Measurements from ENCODE around the gene RALGAPA2. TPM values are rescaled to one million over a fixed set of nuclear protein-coding genes. Genes with fewer than 3 reads are reported as not detected.

Gene RALGAPA2
- polyA plus RNA-seq, 2 of the 4 experiments (the other 2 are of a cell fraction) = 4.0 to 4.7 TPM

DNA sequence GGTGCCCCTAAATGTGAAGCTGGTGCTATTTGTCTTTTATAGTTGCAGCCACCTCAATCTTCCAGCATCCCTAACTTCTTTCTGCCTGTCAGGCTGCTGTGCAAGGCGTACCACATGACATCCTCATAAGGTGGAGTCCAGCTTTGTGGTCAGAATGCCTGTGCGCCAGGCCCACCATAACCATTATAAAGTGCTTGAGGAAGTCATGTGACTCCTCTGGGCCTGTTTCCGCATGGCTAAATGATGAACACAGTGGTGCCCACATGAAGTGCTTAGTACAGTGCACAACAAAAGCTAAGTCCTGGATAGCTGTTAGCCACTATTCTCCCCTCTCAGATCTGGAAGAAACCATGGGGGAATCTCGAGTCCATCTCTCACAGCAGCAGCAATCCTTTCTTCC is 268.9 kb downstream of the RALGAPA2 start:
- POLR2A ChIA-PET = no interaction called here
- DNase-seq (ENCODE audit: low read depth in 1 of 2, low spot score in 1 of 2) = no peak
- H3K9me3 ChIP-seq = no peaks in the 10 kb centered on the region
- no peak for ATAC-seq
- no peaks in the 10 kb centered on the region for H3K4me1 ChIP-seq
- TF ChIP-seq, protein P1, sequence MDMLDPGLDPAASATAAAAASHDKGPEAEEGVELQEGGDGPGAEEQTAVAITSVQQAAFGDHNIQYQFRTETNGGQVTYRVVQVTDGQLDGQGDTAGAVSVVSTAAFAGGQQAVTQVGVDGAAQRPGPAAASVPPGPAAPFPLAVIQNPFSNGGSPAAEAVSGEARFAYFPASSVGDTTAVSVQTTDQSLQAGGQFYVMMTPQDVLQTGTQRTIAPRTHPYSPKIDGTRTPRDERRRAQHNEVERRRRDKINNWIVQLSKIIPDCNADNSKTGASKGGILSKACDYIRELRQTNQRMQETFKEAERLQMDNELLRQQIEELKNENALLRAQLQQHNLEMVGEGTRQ (IDR thresholded peaks at IDR 0.05) = peak; percentile 25; the same call in 1 of the 2 replicates
- no peak for TF ChIP-seq FOXS1 (CRISPR knock-in tag; IDR thresholded peaks at IDR 0.05)
- no peak overlapping the region for H3K4me2 ChIP-seq
- no peak for FAIRE-seq
- CTCF ChIA-PET = interaction anchor here (1.0 kb wide), 1 partner anchor 9 kb away, joined by 3 read pairs; no protein-coding TSS in a partner anchor
- WGBS (ENCODE audit: missing lambda C conversion rate) = 70% methylated on average over 4 of the region's 4 CpGs
- H3K4me3 ChIP-seq = no peak overlapping the region
- H3K27ac ChIP-seq = no peak overlapping the region

DNA sequence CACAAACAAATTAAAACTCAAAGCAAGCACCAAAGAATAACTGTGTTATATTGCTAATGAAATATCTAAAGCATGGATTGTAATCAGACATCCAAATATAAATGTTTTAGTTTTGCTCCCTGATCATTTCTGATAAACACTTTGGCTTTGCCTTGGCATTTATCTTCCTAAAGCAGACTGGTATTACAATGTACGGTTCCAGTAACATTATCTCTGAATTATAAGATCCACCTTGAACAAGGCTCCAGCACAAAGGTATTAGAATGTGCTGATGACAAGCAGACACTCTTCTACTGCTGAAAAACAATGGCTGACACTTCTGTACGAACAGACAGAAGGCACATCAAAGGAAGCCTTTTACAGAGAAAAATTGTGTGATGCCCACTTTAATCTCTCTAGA is 270.0 kb downstream of the RALGAPA2 start:
- Histone ChIP-seq H3K27ac (no peak overlapping the region), H3K4me2 (no peak overlapping the region), H3K4me1 (no peaks in the 10 kb centered on the region), H3K4me3 (no peak overlapping the region), H3K9me3 (no peaks in the 10 kb centered on the region)
- POLR2A ChIA-PET = no interaction called here
- 66% methylated on average over 2 of the region's 2 CpGs for WGBS (ENCODE audit: missing lambda C conversion rate)
- TF ChIP-seq EHF (CRISPR knock-in tag; IDR thresholded peaks at IDR 0.05) (no peak), HOXB13 (CRISPR knock-in tag; IDR thresholded peaks at IDR 0.05; ENCODE audit: low read depth) (no peak), FOSB (CRISPR knock-in tag; IDR thresholded peaks at IDR 0.05) (no peak), HOXB5 (CRISPR knock-in tag; IDR thresholded peaks at IDR 0.05) (no peak), GATA3 (IDR thresholded peaks at IDR 0.05; ENCODE audit: borderline replicate concordance) (no peak), EHMT2 (IDR thresholded peaks at IDR 0.05; ENCODE audit: low read depth) (no peak), BHLHE40 (IDR thresholded peaks at IDR 0.05; ENCODE audit: low read depth, low read length) (no peak), CBX2 (IDR thresholded peaks at IDR 0.05; ENCODE audit: borderline replicate concordance, low read depth) (no peak)
- TF ChIP-seq, protein P1 (IDR thresholded peaks at IDR 0.05) = no peak
- TF ChIP-seq, protein P2, sequence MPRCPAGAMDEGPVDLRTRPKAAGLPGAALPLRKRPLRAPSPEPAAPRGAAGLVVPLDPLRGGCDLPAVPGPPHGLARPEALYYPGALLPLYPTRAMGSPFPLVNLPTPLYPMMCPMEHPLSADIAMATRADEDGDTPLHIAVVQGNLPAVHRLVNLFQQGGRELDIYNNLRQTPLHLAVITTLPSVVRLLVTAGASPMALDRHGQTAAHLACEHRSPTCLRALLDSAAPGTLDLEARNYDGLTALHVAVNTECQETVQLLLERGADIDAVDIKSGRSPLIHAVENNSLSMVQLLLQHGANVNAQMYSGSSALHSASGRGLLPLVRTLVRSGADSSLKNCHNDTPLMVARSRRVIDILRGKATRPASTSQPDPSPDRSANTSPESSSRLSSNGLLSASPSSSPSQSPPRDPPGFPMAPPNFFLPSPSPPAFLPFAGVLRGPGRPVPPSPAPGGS (IDR thresholded peaks at IDR 0.05) = no peak
- TF ChIP-seq, protein P3, sequence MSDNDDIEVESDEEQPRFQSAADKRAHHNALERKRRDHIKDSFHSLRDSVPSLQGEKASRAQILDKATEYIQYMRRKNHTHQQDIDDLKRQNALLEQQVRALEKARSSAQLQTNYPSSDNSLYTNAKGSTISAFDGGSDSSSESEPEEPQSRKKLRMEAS (IDR thresholded peaks at IDR 0.05) = no peak
- TF ChIP-seq, protein P4, sequence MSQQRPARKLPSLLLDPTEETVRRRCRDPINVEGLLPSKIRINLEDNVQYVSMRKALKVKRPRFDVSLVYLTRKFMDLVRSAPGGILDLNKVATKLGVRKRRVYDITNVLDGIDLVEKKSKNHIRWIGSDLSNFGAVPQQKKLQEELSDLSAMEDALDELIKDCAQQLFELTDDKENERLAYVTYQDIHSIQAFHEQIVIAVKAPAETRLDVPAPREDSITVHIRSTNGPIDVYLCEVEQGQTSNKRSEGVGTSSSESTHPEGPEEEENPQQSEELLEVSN (IDR thresholded peaks at IDR 0.05; ENCODE audit: borderline replicate concordance, low read depth) = no peak
- TF ChIP-seq, protein P5, sequence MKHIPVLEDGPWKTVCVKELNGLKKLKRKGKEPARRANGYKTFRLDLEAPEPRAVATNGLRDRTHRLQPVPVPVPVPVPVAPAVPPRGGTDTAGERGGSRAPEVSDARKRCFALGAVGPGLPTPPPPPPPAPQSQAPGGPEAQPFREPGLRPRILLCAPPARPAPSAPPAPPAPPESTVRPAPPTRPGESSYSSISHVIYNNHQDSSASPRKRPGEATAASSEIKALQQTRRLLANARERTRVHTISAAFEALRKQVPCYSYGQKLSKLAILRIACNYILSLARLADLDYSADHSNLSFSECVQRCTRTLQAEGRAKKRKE (CRISPR knock-in tag; IDR thresholded peaks at IDR 0.05; ENCODE audit: low read depth) = no peak
- TF ChIP-seq, protein P6, sequence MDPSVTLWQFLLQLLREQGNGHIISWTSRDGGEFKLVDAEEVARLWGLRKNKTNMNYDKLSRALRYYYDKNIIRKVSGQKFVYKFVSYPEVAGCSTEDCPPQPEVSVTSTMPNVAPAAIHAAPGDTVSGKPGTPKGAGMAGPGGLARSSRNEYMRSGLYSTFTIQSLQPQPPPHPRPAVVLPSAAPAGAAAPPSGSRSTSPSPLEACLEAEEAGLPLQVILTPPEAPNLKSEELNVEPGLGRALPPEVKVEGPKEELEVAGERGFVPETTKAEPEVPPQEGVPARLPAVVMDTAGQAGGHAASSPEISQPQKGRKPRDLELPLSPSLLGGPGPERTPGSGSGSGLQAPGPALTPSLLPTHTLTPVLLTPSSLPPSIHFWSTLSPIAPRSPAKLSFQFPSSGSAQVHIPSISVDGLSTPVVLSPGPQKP (IDR thresholded peaks at IDR 0.05; ENCODE audit: low read depth, low read length) = no peak
- DNase-seq (ENCODE audit: low read depth in 1 of 2, low spot score in 1 of 2) (no peak), FAIRE-seq (no peak), ATAC-seq (no peak)
- CTCF ChIA-PET = interaction anchor here (1.0 to 1.5 kb wide), 2 partner anchors 8 to 9 kb away, joined by 3 to 6 read pairs; no protein-coding TSS in a partner anchor
